Activated T-cell treated with anti-CD3 and anti-CD28 coated beads, Interleukin-2, amount 50 U/mL, for 4 hours (primary cell): ENCODE measurements around the gene CXCL1. TPM values are rescaled to one million over a fixed set of nuclear protein-coding genes. Genes with fewer than 3 reads are reported as not detected.

Experiments used
- ATAC-seq, 2 donors: fragments of 200-7000 bp; cut with Tn5 transposase; one replicate each; pipeline ENCODE4 v1.10.0; 2021
- DNase-seq: peaks from one replicate; pipeline ENCODE4 v3.0.0-alpha.2; 2020
- H3K27me3 Mint-ChIP-seq: one replicate; pipeline ENCODE4 v1.8.0; 2021; ENCODE audit warnings: low read depth, mixed read lengths
- H3K36me3 Mint-ChIP-seq: one replicate; pipeline ENCODE4 v1.8.0; 2022; ENCODE audit warnings: mixed read lengths; ENCODE audit not compliant: insufficient read depth
- H3K4me1 Mint-ChIP-seq: one replicate; pipeline ENCODE4 v1.8.0; 2021; ENCODE audit warnings: low read depth, mixed read lengths
- H3K4me3 Mint-ChIP-seq: one replicate; pipeline ENCODE4 v1.8.0; 2021; ENCODE audit warnings: mild to moderate bottlenecking, moderate library complexity, mixed read lengths
- H3K9me3 Mint-ChIP-seq: one replicate; pipeline ENCODE4 v1.8.0; 2021; ENCODE audit warnings: mixed read lengths
- total RNA-seq, 3 donors: library from RNA; stranded (reverse); gene quantifications; one replicate each; pipeline ENCODE4 v1.2.1, GENCODE V29; 2021

The CXCL1 gene
- total RNA-seq, 3 donors from 2014 or later: not detected

GRCh38 chr4:73904491-73904890, 35.3 kb downstream of the CXCL1 start:
- H3K9me3 Mint-ChIP-seq: no peaks in the 10 kb centered on the region
- no peaks in the 10 kb centered on the region for H3K27me3 Mint-ChIP-seq
- DNase-seq: no peak
- no peak for ATAC-seq
- no peaks in the 10 kb centered on the region for H3K36me3 Mint-ChIP-seq
- H3K4me1 Mint-ChIP-seq: no peaks in the 10 kb centered on the region
- H3K4me3 Mint-ChIP-seq: no peak overlapping the region

GRCh38 chr4:73908965-73909364, 39.8 kb downstream of the CXCL1 start:
- H3K36me3 Mint-ChIP-seq: no peaks in the 10 kb centered on the region
- no peaks in the 10 kb centered on the region for H3K4me1 Mint-ChIP-seq
- DNase-seq: no peak
- no peaks in the 10 kb centered on the region for H3K9me3 Mint-ChIP-seq
- no peak for ATAC-seq
- H3K4me3 Mint-ChIP-seq: no peak overlapping the region
- H3K27me3 Mint-ChIP-seq: no peaks in the 10 kb centered on the region

GRCh38 chr4:73911746-73912145, 42.6 kb downstream of the CXCL1 start:
- ATAC-seq: no peak
- no peak for DNase-seq
- H3K4me3 Mint-ChIP-seq: no peak overlapping the region
- no peaks in the 10 kb centered on the region for H3K9me3 Mint-ChIP-seq
- no peaks in the 10 kb centered on the region for H3K4me1 Mint-ChIP-seq
- no peaks in the 10 kb centered on the region for H3K36me3 Mint-ChIP-seq
- no peaks in the 10 kb centered on the region for H3K27me3 Mint-ChIP-seq

GRCh38 chr4:73912191-73912590, 43.0 kb downstream of the CXCL1 start:
- no peaks in the 10 kb centered on the region for H3K4me1 Mint-ChIP-seq
- no peak overlapping the region for H3K4me3 Mint-ChIP-seq
- no peaks in the 10 kb centered on the region for H3K27me3 Mint-ChIP-seq
- DNase-seq (no peak), ATAC-seq (no peak)
- no peaks in the 10 kb centered on the region for H3K36me3 Mint-ChIP-seq
- H3K9me3 Mint-ChIP-seq: no peaks in the 10 kb centered on the region

- no peak overlapping the region for H3K4me3 Mint-ChIP-seq
- no peaks in the 10 kb centered on the region for H3K27me3 Mint-ChIP-seq
- no peak for DNase-seq
- H3K4me1 Mint-ChIP-seq: no peaks in the 10 kb centered on the region
- H3K9me3 Mint-ChIP-seq: no peaks in the 10 kb centered on the region
- no peaks in the 10 kb centered on the region for H3K36me3 Mint-ChIP-seq
- ATAC-seq: no peak
Observed at GRCh38 chr4:73914071-73914470, 44.9 kb downstream of the CXCL1 start.

GRCh38 chr4:73916172-73916925, 47.2 kb downstream of the CXCL1 start:
- no peaks in the 10 kb centered on the region for H3K36me3 Mint-ChIP-seq
- H3K27me3 Mint-ChIP-seq: no peaks in the 10 kb centered on the region
- no peak overlapping the region for H3K4me3 Mint-ChIP-seq
- ATAC-seq (no peak), DNase-seq (no peak)
- H3K4me1 Mint-ChIP-seq: no peaks in the 10 kb centered on the region
- H3K9me3 Mint-ChIP-seq: no peaks in the 10 kb centered on the region

- no peaks in the 10 kb centered on the region for H3K36me3 Mint-ChIP-seq
- DNase-seq: no peak
- no peaks in the 10 kb centered on the region for H3K9me3 Mint-ChIP-seq
- H3K4me1 Mint-ChIP-seq: no peaks in the 10 kb centered on the region
- no peak for ATAC-seq
- no peaks in the 10 kb centered on the region for H3K27me3 Mint-ChIP-seq
- no peak overlapping the region for H3K4me3 Mint-ChIP-seq
Observed at GRCh38 chr4:73917081-73917501, 47.9 kb downstream of the CXCL1 start.

- Mint-ChIP-seq H3K4me1 (no peaks in the 10 kb centered on the region), H3K27me3 (no peaks in the 10 kb centered on the region), H3K4me3 (no peak overlapping the region), H3K9me3 (no peaks in the 10 kb centered on the region), H3K36me3 (no peaks in the 10 kb centered on the region)
- DNase-seq: no peak
- ATAC-seq: no peak
Observed at GRCh38 chr4:73918058-73918457, 48.9 kb downstream of the CXCL1 start.

GRCh38 chr4:73919691-73920090, 50.5 kb downstream of the CXCL1 start:
- Mint-ChIP-seq H3K27me3 (no peaks in the 10 kb centered on the region), H3K4me1 (no peaks in the 10 kb centered on the region)

More at GRCh38 chr4:73919691-73920090, 50.5 kb downstream of the CXCL1 start:
- DNase-seq: no peak
- no peak for ATAC-seq
- Mint-ChIP-seq H3K4me3 (no peak overlapping the region), H3K36me3 (no peaks in the 10 kb centered on the region), H3K9me3 (no peaks in the 10 kb centered on the region)

Other genes with a start within 250 kb of the CXCL1 start
- gene RASSF6, start 249.0 kb upstream of the CXCL1 start, total RNA-seq: not detected
- gene CXCL8, start 128.8 kb upstream of the CXCL1 start, total RNA-seq: 1 to 10 TPM; 2.5 to 4.2 (median 3.9) TPM
- not detected for gene CXCL6, start 32.7 kb upstream of the CXCL1 start, total RNA-seq
- gene PF4V1, start 16.1 kb upstream of the CXCL1 start, total RNA-seq: not detected
- not detected for gene PF4, start 112.6 kb downstream of the CXCL1 start, total RNA-seq
- not detected for gene PPBP, start 118.8 kb downstream of the CXCL1 start, total RNA-seq
- gene CXCL5, start 129.3 kb downstream of the CXCL1 start, total RNA-seq: not detected
- gene CXCL3, start 169.3 kb downstream of the CXCL1 start, total RNA-seq: under 1 TPM in 1 of 3 donors, not detected in 2; 0.40 TPM
- gene CXCL2, start 229.8 kb downstream of the CXCL1 start, total RNA-seq: under 1 TPM in 2 of 3 donors, not detected in 1; 0.37 to 0.68 TPM